Fibroblast of peridontal ligament (primary cell): ENCODE measurements around the gene HCFC1R1.

Experiments
- DNase-seq: peaks from one replicate; pipeline ENCODE4 v3.0.0-alpha.2; 2010; ENCODE audit errors: extremely low read depth

HCFC1R1 gene

GRCh38 chr16:2976201-2976600 is 47.5 kb downstream of the HCFC1R1 start:
- DNase-seq = no peak

- DNase-seq = no peak
Measured at GRCh38 chr16:2975161-2975795, 48.5 kb downstream of the HCFC1R1 start.

GRCh38 chr16:2974319-2975056 is 49.3 kb downstream of the HCFC1R1 start:
- no peak for DNase-seq

- no peak for DNase-seq
Measured at GRCh38 chr16:2973605-2974318, 50.0 kb downstream of the HCFC1R1 start.

GRCh38 chr16:2973093-2973492 is 50.6 kb downstream of the HCFC1R1 start:
- DNase-seq = no peak
